GM10266 (cell line): ENCODE measurements around the gene TIA1.
"Not testable (repeated sequence)": the region's sequence is repeated elsewhere in the genome, so short reads cannot be mapped to it uniquely, and the experiment has no call there.

Source experiments
- DNase-seq: peaks from one replicate; pipeline ENCODE4 v3.0.0; 2012; ENCODE audit errors: extremely low spot score
- CTCF ChIP-seq: IDR thresholded peaks from 2 replicates; pipeline ENCODE4 v1.5.1; 2012; ENCODE audit warnings: mild to moderate bottlenecking, low read depth; ENCODE audit not compliant: control insufficient read depth, insufficient read depth; ENCODE audit errors: missing control alignments

Gene TIA1

GRCh38 chr2:70241340-70241739, 7.1 kb downstream of the TIA1 start:
- DNase-seq = no peak

GRCh38 chr2:70240599-70240998, 7.8 kb downstream of the TIA1 start:
- TF ChIP-seq CTCF = no peak

More at GRCh38 chr2:70241340-70241739, 7.1 kb downstream of the TIA1 start:
- no peak for TF ChIP-seq CTCF

GRCh38 chr2:70233926-70234325, 14.5 kb downstream of the TIA1 start:
- no peak for DNase-seq
- no peak for TF ChIP-seq CTCF

More at GRCh38 chr2:70240599-70240998, 7.8 kb downstream of the TIA1 start:
- DNase-seq = no peak

GRCh38 chr2:70226781-70227180, 21.6 kb downstream of the TIA1 start:
- no peak for TF ChIP-seq CTCF
- DNase-seq = no peak

GRCh38 chr2:70223305-70223704, 25.1 kb downstream of the TIA1 start:
- DNase-seq = not testable (repeated sequence)

- no peak for DNase-seq
- no peak for TF ChIP-seq CTCF
Observed at GRCh38 chr2:70214953-70215549, 33.4 kb downstream of the TIA1 start.

- no peak for TF ChIP-seq CTCF
- DNase-seq = no peak
Observed at GRCh38 chr2:70214365-70214764, 34.1 kb downstream of the TIA1 start.
